GM18519 (cell line): ENCODE results near the gene SCAF1.
A peak's percentile ranks its signal among the peaks of the same experiment; 100 is the strongest.
"Not testable (repeated sequence)": the region's sequence is repeated elsewhere in the genome, so short reads cannot be mapped to it uniquely, and the experiment has no call there.

Experiments
- ATAC-seq: cut with Tn5 transposase; IDR thresholded peaks from one replicate; pipeline ENCODE4 v1.9.1; 2021; ENCODE audit warnings: mild to moderate bottlenecking, moderate library complexity; ENCODE audit not compliant: unreplicated experiment, low FRiP score

The SCAF1 gene

DNA sequence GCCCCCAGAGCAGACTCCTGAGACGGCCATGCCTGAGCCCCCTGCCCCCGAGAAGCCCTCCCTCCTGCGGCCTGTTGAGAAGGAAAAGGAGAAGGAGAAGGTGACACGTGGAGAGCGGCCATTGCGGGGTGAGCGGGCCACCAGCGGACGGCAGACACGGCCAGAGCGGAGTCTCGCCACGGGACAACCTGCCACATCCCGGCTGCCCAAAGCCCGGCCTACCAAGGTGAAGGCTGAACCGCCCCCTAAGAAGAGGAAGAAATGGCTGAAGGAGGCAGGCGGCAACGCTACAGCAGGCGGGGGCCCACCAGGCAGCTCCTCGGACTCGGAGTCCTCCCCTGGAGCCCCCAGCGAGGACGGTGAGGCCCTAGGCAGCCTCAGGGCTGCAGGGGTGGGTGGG lies 26.1 kb upstream of the SCAF1 start:
- no peak for ATAC-seq

DNA sequence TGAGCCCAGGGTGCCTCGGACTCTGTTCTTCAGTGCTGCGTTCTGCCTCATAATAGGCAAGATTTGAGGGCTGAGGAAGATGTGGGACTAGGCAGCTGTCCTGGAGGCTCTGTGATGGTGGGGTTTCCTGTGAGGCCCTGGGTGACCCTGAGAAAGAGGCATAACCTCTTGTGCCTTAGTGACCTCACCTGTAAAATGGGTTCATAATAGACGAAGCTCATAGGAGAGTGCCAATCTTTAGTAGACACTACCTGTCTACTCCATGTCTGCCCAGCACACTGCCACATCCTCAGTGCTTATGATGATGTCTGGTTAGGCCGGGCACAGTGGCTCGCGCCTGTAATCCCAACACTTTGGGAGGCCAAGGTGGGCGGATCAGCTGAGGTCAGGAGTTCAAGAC lies 25.5 kb upstream of the SCAF1 start:
- no peak for ATAC-seq

DNA sequence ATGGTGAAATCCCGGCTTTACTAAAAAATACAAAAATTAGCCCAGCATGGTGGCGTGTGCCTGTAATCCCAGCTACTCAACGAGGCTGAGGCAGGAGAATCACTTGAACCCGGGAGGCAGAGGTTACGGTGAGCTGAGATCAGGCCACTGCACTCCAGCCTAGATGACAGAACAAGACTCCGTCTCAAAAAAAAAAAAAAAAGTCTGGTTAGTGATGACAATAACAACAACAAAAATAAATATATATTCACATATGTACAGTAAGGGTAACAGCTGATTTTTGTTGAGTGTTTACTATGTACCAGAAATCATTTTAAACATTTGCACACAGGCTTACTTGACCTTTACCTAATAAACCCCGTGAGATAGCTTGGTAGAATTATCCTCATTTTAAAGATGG lies 25.1 kb upstream of the SCAF1 start:
- no peak for ATAC-seq

DNA sequence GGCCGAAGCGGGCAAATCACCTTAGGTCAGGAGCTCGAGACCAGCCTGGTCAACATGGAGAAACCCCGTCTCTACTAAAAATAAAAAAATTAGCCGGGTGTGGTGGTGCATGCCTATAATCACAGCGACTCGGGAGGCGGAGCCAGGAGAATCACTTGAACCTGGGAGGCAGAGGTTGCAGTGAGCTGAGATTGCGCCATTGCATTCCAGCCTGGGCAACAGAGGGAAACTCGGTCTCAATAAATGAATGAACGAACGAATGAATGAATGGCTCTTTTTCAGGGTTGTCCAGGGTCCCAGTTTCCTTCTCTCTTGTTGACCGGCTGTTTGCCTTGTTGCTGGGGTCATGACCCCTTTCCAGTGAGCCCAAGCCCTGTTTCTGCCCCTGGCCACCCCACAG lies 24.1 kb upstream of the SCAF1 start:
- not testable (repeated sequence) for ATAC-seq

DNA sequence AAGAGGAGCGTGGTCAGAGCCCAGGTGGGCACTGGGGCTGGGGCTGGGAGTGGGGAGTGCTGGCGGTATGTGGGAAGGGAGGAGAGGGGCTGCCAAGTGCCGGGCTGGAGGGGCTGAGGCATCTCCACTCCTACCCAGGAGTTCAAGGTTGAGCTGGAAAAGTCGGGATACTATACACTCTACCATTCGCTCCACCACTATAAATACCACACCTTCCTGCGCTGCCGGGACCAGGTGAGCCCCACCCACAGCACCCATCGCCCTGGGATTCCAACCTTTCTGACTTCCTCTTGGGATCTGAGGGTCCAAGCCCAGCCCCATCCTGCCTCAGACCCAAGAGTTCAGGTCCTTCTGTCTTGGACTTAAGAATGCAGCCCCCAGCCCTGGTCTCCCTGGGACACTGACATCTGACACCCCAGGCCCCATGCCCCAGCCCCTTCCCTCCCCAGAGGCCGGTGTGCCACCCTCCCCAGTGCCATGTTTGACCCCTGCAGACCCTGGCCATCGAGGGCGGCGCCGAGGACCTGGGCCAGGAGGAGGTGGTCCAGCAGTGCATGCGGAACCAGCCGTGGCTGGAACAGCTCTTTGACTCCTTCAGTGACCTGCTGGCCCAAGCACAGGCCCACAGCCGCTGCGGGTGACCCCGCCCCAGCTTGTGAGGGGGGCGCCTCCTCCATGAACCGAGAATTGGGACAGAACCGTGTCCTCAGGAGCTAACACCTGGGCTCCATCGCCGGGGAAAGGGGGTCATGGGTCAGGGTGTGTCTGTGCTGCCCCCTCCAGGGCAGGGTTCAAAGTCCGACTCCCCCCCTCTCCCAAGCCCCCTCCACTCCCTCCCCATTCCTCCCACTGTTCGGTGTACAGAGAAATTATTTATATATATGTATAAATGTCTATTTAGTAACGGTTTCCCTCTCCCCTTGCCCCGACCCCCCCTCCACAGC lies 16.8 kb upstream of the SCAF1 start:
- no peak for ATAC-seq

DNA sequence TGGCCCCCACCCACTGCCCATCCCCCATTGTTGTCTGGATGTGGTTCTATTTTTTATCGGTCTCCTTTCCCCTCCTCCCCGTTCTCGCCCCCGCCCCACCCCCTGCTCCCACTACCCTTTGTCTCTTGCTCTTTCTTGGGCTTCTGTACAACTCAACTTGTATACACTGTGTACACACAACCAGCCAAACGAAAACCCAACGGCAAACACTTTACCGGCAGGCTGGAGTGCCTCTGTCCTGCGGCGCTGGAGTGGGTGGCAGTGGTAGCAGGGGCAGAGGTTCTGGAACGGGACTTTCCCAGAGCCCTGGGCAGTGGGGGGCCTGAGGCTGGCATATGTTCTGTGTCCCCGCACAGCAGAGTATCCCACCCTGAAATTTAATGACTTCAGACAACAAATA lies 15.8 kb upstream of the SCAF1 start:
- ATAC-seq, result no peak

DNA sequence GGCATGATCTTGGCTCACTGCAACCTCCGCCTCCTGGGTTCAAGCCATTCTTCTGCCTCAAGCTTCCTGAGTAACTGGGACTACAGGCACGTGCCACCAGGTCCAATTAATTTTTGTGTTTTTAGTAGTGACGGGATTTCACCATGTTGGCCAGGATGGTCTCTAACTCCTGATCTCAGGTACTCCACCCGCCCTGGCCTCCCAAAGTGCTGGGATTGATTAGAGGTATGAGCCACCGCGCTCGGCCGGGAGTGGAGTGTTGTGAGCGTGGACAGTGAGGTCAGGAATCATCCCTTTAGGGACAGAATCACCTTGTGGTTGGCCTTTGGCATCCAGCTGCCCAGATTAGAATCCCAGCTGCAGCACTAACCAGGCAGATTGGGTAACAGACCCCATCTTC lies 12.3 kb upstream of the SCAF1 start:
- no peak for ATAC-seq

DNA sequence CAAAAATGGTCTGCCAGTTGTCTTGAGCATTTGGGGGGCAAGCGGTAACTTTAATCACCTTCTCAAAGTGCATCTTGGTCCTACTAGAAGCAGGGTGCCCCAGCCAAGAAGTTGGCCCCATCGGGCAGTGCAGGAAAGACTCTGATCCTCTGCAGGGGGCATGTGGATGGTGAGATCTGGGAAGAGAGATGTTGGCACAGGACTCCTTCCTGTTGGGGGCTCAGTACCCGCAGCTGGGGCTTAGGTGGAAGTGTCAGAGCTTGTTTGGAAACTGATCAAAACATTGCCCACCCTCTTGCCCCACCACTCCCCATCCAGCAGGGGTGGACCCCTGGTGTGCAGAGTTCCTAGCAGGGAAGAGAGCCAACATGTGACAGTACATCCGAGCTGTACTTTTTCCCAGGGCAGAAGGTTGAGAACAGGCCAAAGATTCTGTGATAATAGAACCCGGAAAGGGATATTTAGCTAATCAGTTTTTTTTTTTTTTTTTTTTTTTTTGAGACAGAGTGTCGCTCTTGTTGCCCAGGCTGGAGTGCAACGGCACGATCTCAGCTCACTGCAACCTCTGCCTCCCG lies 10.9 kb upstream of the SCAF1 start:
- no peak for ATAC-seq

DNA sequence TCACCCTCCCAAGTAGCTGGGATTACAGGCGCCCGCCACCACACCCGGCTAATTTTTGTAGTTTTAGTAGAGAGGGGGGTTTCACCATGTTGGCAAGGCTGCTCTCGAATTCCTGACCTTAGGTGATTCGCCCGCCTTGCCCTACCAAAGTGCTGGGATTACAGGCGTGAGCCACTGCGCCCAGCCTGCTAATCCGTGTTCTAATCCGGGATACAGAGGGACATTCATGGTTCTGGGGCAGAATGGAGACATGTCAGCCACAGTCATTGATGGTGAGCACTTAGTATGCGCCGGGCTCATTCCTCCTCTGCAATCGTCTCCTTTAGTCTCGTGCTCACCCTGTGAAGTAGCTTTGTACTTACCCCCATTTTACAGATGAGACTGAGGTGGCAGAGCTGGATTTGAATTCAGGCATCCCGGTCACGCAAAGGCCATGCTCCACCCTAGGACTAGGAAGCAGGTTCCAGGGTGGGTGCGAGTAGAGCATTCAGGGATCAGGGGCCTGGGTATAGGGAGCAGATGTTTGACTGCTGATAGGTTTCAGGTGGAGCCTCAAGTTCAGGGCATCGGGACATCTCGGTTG lies 10.3 kb upstream of the SCAF1 start:
- no peak for ATAC-seq

DNA sequence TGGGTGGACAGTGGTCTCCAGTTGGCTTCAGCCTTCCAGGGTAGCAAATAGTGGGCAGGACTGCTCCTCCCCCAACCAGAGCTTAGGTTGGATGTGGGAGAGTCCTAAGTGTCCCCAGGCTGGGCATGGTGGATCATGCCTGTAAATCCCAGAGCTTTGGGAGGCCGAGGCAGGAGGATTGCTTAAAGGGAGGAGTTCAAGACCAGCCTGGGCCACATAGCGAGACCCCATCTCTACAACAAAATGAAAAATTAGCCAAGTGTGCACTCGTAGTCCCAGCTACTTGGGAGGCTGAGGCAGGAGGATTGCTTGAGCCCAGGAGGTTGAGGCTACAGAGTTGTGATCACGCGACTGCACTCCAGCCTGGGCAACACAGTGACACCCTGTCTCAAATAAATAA lies 9.4 kb upstream of the SCAF1 start:
- ATAC-seq, result no peak

DNA sequence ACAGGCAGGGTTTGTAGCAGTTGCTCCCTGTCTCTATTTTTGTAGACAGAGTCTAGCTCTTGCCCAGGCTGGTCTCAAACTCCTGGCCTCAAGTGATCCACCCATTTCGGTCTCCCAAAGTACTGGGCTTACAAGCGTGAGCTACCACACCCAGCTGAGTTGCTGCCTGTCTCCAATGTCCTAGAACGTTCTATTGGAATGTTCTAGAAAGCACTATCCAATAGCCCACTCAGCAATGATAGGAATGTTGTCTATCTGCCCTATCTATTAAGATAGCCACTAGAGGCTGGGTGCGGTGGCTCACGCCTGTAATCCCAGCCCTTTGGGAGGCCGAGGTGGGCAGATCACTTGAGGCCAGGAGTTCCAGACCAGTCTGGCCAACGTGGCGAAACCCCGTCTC lies 8.7 kb upstream of the SCAF1 start:
- not testable (repeated sequence) for ATAC-seq

DNA sequence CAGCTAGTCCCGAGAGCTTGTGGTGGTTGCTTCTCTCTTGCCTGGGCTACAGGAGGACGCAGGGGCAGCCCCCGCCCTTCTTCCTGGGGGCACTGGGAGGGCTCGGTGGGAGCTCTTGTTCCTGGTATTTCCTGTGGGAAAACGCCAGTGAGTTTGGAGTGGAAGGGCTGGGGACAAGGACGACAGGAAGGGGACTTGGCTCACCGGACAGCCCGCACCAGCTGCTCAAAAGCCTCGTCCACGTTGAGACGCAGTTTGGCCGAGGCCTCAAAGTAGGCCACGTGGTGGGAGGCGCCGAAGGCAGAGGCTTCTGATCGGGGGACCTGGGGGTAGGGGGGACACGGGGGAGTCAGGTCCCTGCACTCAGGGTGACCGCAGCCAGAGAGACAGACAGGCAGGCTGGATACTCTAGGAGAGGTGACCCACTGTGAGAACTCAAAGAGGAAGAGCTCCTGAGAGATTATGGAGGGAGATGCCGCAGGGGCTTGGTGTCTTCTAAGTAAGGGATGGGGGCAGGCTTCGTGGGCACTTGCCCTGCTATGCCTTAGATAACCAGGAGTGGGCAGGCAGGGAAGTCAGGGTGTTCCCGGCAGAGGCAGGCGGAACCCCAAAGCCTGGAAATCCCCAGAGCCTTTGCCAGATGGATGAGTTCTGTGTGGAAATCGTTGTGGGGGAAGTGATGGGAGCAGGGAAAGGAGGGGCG lies 6.3 kb upstream of the SCAF1 start:
- no peak for ATAC-seq

DNA sequence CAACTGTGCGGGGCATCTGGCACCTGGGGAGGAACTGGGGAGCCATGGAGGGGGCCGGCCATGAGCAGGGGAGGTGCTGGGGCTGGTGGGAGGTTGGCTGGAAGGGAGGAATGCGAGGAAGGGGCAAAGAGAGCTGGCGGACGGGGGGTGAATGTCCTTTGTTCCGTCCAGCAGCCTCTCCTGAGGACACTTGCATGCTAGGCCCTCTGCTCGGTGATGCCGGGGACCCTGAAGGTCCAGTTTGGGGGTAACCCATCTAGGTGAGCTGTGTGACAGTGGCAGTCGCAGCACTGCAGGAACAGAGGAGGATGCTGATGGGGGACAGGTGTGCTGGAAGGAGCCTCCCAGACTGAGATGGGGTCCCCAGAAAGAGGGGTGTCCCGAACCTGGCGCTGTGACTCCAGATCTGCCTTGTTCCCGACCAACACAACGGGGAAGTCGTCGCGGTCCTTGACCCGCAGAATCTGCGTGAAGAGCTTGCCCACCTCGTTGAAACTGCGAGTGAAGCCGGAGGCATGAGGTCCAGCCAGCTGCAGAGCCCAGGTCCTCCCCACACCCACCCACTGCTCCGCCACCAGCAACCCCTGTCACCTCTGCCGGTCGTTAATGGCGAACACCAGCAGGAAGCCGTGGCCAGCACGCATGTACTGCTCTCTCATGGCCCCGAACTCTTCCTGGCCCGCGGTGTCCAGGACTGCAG lies 5.6 kb upstream of the SCAF1 start:
- ATAC-seq, result no peak

DNA sequence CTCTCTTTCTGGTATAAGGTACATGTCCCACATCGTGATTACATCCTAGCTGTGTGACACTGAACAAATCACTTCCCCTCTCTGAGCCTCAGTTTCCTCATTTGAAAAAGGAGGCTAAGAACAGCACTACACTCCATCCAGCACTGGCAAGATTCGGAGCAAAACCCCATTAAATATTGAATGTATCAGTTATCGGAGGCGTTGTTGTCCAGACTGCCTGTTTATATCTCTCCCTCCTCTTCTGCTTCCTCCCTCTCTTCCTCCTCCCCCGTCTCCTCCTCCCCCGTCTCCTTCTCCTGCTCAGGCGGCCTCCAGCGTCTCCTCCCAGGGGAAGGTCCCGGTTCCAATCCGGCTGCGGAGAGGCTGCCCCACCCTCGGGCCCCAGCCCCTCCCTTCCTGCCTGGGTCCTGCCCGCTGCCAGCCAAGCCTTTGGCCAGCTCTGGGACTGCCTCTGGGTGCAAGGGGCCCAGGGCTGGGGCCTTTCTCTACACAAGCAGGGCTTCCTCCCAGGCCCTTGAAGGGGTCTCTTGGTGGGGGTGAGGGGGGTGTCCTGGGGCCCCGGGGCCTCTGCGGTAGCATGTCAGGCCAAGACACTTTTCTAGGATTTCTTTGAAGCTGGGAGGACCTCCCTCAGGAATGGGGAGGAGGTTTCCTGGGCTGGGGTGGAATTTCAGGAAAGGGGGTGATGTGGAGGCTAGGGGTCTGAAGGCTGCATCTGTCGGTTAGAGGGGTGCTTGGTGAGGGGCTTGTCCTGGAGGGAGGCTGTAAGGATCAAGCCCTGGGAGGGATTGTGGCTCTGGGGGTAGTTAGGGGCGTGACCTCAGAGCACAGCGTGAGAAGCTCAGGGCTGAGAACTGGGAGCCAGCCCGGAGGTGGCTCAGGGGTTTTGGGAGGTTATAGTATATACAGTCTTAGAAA lies 3.9 kb upstream of the SCAF1 start:
- ATAC-seq, result no peak

DNA sequence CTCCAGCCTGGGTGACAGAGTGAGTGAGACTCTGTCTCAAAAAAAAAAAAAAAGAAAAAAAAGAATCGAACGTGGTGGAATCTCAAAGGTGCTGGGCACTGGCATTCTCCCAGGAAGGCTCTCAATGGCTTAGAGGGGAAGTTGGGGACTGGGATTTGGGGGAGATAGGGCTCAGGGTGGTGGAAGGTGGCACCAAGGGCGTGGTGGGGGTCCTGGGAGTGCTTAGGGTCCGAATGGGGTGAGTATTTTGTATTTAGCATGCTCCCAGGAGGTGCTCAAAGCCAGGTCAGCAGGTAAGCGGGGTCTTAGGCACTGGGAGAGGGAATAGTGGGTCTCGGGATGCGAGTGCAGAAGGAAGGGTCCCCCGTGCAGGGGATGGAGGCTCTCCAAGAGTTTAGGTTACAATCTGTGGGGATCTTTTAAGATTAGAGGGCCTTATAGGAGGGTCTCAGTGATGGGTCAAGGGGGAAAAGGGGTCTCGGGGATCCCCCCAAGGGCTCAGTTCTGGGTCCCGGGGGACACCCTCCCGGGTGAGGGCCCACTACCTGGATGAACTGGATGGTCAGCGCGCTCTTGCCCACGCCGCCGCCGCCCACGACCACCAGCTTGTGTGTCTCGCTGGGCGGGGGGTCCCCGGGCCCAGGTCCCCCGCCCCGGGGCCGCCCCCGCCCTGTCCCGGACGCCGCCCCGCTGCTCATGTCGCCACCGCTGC lies 2.5 kb upstream of the SCAF1 start:
- no peak for ATAC-seq

DNA sequence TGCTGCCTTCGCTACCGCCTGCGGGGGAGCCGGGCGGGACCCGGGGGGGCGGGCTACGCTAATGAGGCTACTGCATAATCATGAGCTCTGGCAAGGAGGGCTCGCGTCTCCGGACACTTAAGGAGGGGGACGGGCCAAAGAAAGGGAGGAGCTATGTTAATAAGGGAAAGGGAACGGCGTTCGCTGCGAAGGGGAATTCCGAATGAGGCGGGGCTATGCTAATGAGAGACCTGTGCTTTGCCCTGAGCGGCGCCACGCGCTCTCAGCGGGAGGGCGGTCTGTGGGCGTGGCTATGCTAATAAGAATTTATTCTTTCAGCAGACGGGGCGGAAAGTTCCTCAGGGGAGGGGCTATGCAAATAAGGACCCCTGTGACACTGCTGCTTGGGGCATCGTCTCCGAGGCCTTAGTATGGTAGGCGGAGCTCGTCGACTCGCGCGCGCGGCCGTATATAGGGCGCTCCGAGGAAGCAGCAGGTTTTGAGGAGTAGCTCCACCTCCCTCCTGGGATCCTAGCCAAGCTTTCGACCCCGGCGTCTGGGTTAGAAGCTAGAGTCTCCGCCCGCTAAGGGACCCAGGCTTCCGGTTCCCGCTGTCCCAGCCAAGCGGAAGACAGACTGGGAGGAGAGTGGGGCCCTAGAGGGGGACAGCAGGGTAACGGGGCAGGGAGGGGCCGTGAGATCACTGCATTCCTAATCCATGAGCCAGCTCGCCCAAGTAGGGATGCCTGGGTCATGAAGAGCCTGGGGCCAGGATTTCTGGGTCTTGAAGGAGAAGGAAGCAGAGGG lies 1.7 kb upstream of the SCAF1 start, which contains the start of gene RRAS:
TSS of gene RRAS (minus strand) at position 31 of the 786 bp plus-strand sequence. CDS start 45 bp downstream, outside the sequence.
- peak; percentile 49 for ATAC-seq

DNA sequence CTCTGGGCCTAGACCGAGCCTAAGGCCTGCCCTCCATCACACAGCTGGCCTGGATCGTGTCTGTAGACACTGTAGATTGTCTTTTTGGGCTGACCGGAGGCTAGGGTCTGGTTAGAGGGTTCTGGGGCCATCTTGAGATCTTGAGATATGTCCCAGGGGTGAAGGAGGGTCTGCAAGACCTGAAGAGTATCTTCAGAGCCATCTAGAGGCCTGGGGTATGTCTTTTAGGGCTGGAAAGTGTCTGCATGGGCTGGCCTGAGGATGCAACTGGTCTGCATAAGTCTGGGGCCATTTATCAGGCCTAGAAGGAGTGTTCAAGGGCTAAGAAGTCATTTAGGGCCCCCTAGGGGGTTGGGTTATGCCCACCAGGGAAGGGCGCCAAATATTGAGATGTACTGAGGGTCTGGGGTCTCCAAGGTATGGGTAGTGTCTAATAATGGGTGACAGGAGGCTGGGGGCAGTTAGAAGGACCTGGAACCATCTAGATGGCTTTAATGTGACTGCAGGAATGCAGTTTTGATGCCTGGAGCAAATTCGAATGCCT lies 555 bp downstream of the SCAF1 start:
- no peak for ATAC-seq

DNA sequence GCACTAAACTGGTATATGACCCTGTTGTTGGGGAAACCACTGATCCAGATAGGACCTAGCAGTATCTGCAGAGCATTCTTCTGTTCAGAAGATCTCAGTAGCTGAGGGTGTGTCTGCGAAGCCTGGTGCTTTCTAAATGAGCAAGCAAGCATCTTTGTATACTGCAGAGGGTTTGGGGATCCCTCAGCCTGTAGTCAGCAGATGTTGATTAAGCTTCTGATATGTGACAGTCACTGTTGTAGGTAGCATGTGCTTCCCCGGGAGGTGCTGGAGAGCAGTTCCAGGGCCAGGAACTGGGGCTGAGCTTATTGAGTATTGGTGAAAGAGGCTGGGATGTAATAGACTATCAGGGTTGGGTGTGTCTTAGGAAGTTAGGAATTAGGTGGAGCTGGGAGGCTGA lies 1.5 kb downstream of the SCAF1 start:
- no peak for ATAC-seq
